CD4-positive, alpha-beta T cell (primary cell): ENCODE measurements around the gene REX1BD. TPM values are rescaled to one million over a fixed set of nuclear protein-coding genes. Genes with fewer than 3 reads are reported as not detected.
A peak's percentile ranks its signal among the peaks of the same experiment; 100 is the strongest.

Source experiments
- ATAC-seq: fragments of 200-7000 bp; cut with Tn5 transposase; one replicate; pipeline ENCODE4 v1.10.0; 2022; ENCODE audit warnings: mild to moderate bottlenecking; ENCODE audit not compliant: poor library complexity
- CTCF ChIA-PET: fragments of 350-600 bp; sonication (Branson Sonifier 250); formaldehyde crosslinking; loops from one replicate; lab custom pipeline; 2021; ENCODE audit warnings: antibody characterized with exemption, inconsistent platforms; lab: Charles Lee
- POLR2A ChIA-PET: fragments of 350-600 bp; sonication (Branson Sonifier 250); formaldehyde crosslinking; loops from one replicate; lab custom pipeline; 2021; ENCODE audit warnings: antibody characterized with exemption, inconsistent platforms; lab: Charles Lee
- DNase-seq, 14 experiments: peaks; one replicate each; pipeline ENCODE4 v3.0.0-alpha.2; 2013 to 2020; ENCODE audit warnings: mixed read lengths in 2 of 14
- H3K27ac ChIP-seq, 2 donors: one replicate each; pipeline versions ENCODE4 v1.5.1 to v1.7.0; 2013; ENCODE audit warnings: low read length in 2 of 2, low read depth in 1 of 2, mild to moderate bottlenecking in 1 of 2
- H3K27me3 ChIP-seq, 2 experiments: 1 replicate in 1 of 2; 2 replicates in 1 of 2; pipeline versions ENCODE4 v1.6.1 to v1.7.0; 2013; ENCODE audit warnings: low read length in 2 of 2, control low read depth in 1 of 2, mild to moderate bottlenecking in 1 of 2, moderate library complexity in 1 of 2; ENCODE audit not compliant: insufficient read depth in 2 of 2, control insufficient read depth in 1 of 2
- H3K36me3 ChIP-seq: one replicate; pipeline ENCODE4 v1.6.1; 2013; ENCODE audit warnings: low read length, control low read depth; ENCODE audit not compliant: insufficient read depth
- H3K4me1 ChIP-seq: one replicate; pipeline ENCODE4 v1.6.1; 2013; ENCODE audit warnings: low read length, control low read depth; ENCODE audit not compliant: insufficient read depth
- H3K4me3 ChIP-seq: one replicate; pipeline ENCODE4 v1.5.1; 2013; ENCODE audit warnings: mild to moderate bottlenecking, low read length, moderate library complexity
- H3K9me3 ChIP-seq, 2 experiments: 1 replicate in 1 of 2; 2 replicates in 1 of 2; pipeline versions ENCODE4 v1.6.1 to v1.7.0; 2013; ENCODE audit warnings: low read length in 2 of 2, mild to moderate bottlenecking in 2 of 2, control low read depth in 1 of 2, moderate library complexity in 1 of 2; ENCODE audit not compliant: control insufficient read depth in 1 of 2, insufficient read depth in 1 of 2
- H3K27ac Mint-ChIP-seq: one replicate; pipeline ENCODE4 v1.8.0; 2020; ENCODE audit warnings: mixed read lengths
- H3K27me3 Mint-ChIP-seq: one replicate; pipeline ENCODE4 v1.8.0; 2021; ENCODE audit warnings: mixed read lengths
- H3K36me3 Mint-ChIP-seq: one replicate; pipeline ENCODE4 v1.8.0; 2021; ENCODE audit warnings: low read depth, mixed read lengths
- H3K4me1 Mint-ChIP-seq: one replicate; pipeline ENCODE4 v1.8.0; 2021; ENCODE audit warnings: low read depth, mixed read lengths
- H3K4me3 Mint-ChIP-seq: one replicate; pipeline ENCODE4 v1.8.0; 2020; ENCODE audit warnings: mild to moderate bottlenecking, mixed read lengths
- H3K9me3 Mint-ChIP-seq: one replicate; pipeline ENCODE4 v1.8.0; 2020; ENCODE audit warnings: mixed read lengths
- CTCF ChIP-seq: fragments of 200-600 bp; IDR thresholded peaks from one replicate; pipeline ENCODE4 v1.8.0; 2022; ENCODE audit warnings: antibody characterized with exemption, mild to moderate bottlenecking
- intact Hi-C, 2 experiments: fragments of 100-400 bp; cut with DNase I in 1 of 2; cut with micrococcal nuclease in 1 of 2; formaldehyde crosslinking; loops; one replicate each; pipeline versions ENCODE4 v1.15.1 to v1.9.0; 2023 to 2025; cut with DNase I, micrococcal nuclease
- total RNA-seq, 174 experiments: library from RNA in 2 of 174; stranded (reverse) in 2 of 174; gene quantifications; one replicate each; pipeline ENCODE4 v1.2.3 and lab custom pipeline; 2021 to 2026

Gene REX1BD
- total RNA-seq, 2 experiments from 2014 or later, result 88.4 to 88.9 TPM

DNA sequence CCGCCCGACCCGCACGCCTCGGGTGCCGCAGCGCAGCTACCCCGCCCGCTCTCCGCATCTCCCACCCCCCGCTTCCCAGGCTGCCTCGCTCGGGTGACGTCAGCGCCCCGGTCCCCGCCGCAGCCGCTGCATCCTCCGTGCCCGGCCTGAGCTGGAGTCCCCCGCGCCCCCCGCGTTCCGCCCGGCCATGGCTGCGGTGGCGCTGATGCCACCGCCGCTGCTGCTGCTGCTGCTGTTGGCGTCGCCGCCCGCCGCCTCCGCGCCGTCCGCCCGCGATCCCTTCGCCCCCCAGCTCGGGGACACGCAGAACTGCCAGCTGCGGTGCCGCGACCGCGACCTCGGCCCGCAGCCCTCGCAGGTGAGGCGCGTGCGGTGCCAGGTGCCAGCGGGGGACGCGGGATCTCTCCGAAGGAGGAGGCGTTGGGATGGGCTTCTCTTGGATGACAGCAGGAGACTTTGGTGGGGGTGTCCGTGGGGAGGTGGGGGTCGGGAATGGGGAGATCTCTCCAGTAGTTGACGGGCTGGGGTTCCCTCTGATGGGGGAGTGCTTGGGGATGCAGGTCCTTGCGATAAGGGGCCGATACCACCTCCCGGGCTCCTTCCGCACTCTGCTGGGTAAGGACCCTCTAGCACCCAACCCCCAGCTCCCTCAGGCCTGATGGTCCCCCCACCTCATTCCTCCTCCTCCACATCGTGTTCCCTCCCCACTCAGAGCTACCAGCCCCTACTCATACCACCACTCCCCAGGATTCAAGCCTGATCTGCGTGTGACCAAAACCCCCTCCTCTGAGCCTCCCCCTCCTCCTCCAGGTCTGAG is 24.4 kb downstream of the REX1BD start, which contains the start of gene TMEM59L:
Gene TMEM59L (plus strand): TSS at position 99 of the 817 bp plus-strand sequence. CDS start 89 bp downstream, at position 188.
- H3K36me3 ChIP-seq, result no peaks in the 10 kb centered on the region
- peak in 11 of 14 experiments; percentile 26 to 81 (median 60) for DNase-seq
- H3K36me3 Mint-ChIP-seq, result no peaks in the 10 kb centered on the region
- ChIA-PET CTCF (no interaction called here), POLR2A (interaction anchor here (0.6 to 1.8 kb wide), 4 partner anchors 24 to 526 kb away, joined by 3 to 9 read pairs (median 4); partner anchors contain the start of genes REX1BD and UBA52)
- H3K4me3 ChIP-seq, result peak within 1 kb of the TSS; percentile 45
- peaks cover 92% of the 10 kb centered on the region for H3K27me3 Mint-ChIP-seq
- peaks cover 63 to 83% of the 10 kb centered on the region in 2 experiments for H3K27me3 ChIP-seq
- no peaks in the 10 kb centered on the region for H3K9me3 Mint-ChIP-seq
- peaks cover 32% of the 10 kb centered on the region for H3K4me1 ChIP-seq
- H3K9me3 ChIP-seq, result peaks cover 0 to 19% of the 10 kb centered on the region in 2 experiments
- no peak for TF ChIP-seq CTCF
- peaks cover 24% of the 10 kb centered on the region for H3K4me1 Mint-ChIP-seq
- peak within 1 kb of the TSS; percentile 75 for H3K4me3 Mint-ChIP-seq
- H3K27ac Mint-ChIP-seq, result no peak within 1 kb of the TSS
- peak; percentile 67 for ATAC-seq
- H3K27ac ChIP-seq, result no peak within 1 kb of the TSS
- intact Hi-C loops, result no loop called here

DNA sequence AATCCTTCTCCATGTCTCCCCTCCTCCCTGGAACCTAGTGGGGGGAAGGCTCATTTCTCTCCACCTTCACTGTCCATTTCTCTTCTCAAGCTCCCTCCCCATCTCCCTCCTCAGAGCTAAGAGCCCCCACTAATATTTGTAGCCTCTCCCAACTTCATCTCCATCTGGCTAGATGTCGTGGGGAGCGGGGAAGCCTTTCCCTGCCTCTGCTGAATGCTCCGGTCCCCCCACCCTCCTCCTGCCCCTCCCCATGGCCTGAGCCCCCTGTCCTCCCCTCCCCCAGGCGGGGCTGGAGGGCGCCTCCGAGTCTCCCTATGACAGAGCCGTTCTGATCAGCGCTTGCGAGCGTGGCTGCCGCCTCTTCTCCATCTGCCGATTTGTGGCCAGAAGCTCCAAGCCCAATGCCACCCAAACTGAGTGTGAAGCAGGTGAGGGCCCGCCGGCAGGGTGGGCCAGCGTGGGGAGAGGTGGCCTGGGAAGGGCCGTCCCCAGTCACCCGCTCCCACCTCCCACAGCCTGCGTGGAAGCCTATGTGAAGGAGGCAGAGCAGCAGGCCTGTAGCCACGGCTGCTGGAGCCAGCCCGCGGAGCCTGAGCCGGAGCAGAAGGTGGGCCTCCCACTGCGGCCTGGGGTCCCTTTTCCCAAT is 25.1 kb downstream of the REX1BD start:
- POLR2A ChIA-PET, result interaction anchor here (0.6 kb wide), 1 partner anchor 526 kb away, joined by 4 read pairs; no protein-coding TSS in a partner anchor
- Histone ChIP-seq H3K9me3 (peaks cover 0 to 15% of the 10 kb centered on the region in 2 experiments), H3K36me3 (no peaks in the 10 kb centered on the region), H3K4me1 (peaks cover 29% of the 10 kb centered on the region), H3K27me3 (peaks cover 57 to 76% of the 10 kb centered on the region in 2 experiments), H3K27ac (no peak overlapping the region), H3K4me3 (no peak overlapping the region)
- peak overlapping the region; percentile 75 for H3K4me3 Mint-ChIP-seq
- no peaks in the 10 kb centered on the region for H3K9me3 Mint-ChIP-seq
- ATAC-seq, result no peak
- H3K36me3 Mint-ChIP-seq, result no peaks in the 10 kb centered on the region
- TF ChIP-seq CTCF, result no peak
- no peak for DNase-seq
- peaks cover 89% of the 10 kb centered on the region for H3K27me3 Mint-ChIP-seq
- CTCF ChIA-PET, result no interaction called here
- H3K27ac Mint-ChIP-seq, result no peak overlapping the region
- peaks cover 22% of the 10 kb centered on the region for H3K4me1 Mint-ChIP-seq
- intact Hi-C loops, result no loop called here

DNA sequence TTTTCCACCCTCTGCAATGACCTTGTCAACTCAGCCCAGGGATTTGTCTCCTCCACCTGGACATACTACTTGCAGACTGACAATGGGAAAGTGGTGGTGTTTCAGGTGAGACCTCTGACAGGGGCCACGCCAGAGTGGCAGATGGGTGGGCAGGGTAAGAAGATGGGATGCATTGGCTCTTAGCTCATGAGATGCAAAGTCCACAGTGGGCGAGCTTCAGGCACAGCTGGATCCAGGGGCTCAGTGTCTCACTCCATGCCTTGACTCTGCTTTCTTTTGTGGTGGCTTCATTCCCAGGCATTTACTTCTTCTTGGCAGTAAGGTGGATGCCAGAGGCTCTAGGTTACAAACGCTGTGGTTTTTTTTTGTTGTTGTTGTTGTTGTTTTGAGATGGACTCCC is 27.4 kb downstream of the REX1BD start:
- peaks cover 72% of the 10 kb centered on the region for H3K27me3 Mint-ChIP-seq
- Histone ChIP-seq H3K9me3 (peaks cover 0 to 6% of the 10 kb centered on the region in 2 experiments), H3K4me1 (peaks cover 22% of the 10 kb centered on the region), H3K4me3 (no peak overlapping the region), H3K27me3 (peaks cover 35 to 54% of the 10 kb centered on the region in 2 experiments), H3K36me3 (no peaks in the 10 kb centered on the region), H3K27ac (no peak overlapping the region)
- no peak for TF ChIP-seq CTCF
- DNase-seq, result no peak
- POLR2A ChIA-PET, result no interaction called here
- intact Hi-C loops, result no loop called here
- H3K4me3 Mint-ChIP-seq, result no peak overlapping the region
- H3K4me1 Mint-ChIP-seq, result peaks cover 20% of the 10 kb centered on the region
- no peak overlapping the region for H3K27ac Mint-ChIP-seq
- CTCF ChIA-PET, result no interaction called here
- no peaks in the 10 kb centered on the region for H3K36me3 Mint-ChIP-seq
- no peak for ATAC-seq
- H3K9me3 Mint-ChIP-seq, result no peaks in the 10 kb centered on the region
